ENCODE measurements around the gene METTL26.

METTL26 gene

GRCh38 chr16:595942-596735 lies 40.0 kb downstream of the METTL26 start:
- DNase-seq (ENCODE audit: low read depth in 2 of 2): no peak

- no peak for DNase-seq (ENCODE audit: low read depth in 2 of 2)
These were observed 41.0 kb downstream of the METTL26 start for GRCh38 chr16:595094-595528.

GRCh38 chr16:593807-594206 lies 42.3 kb downstream of the METTL26 start:
- no peak for DNase-seq (ENCODE audit: low read depth in 2 of 2)

- DNase-seq (ENCODE audit: low read depth in 2 of 2): no peak
These were observed 42.7 kb downstream of the METTL26 start for GRCh38 chr16:593406-593805.

GRCh38 chr16:592518-593306 lies 43.4 kb downstream of the METTL26 start:
- DNase-seq (ENCODE audit: low read depth in 2 of 2): no peak

GRCh38 chr16:591892-592517 lies 44.1 kb downstream of the METTL26 start:
- no peak for DNase-seq (ENCODE audit: low read depth in 2 of 2)

GRCh38 chr16:591231-591630 lies 44.9 kb downstream of the METTL26 start:
- DNase-seq (ENCODE audit: low read depth in 2 of 2): no peak

GRCh38 chr16:590815-591200 lies 45.3 kb downstream of the METTL26 start:
- DNase-seq (ENCODE audit: low read depth in 2 of 2): no peak

GRCh38 chr16:590188-590814 lies 45.8 kb downstream of the METTL26 start:
- no peak for DNase-seq (ENCODE audit: low read depth in 2 of 2)

GRCh38 chr16:589658-590187 lies 46.4 kb downstream of the METTL26 start, which contains the start of gene RAB40C:
TSS of gene RAB40C (plus strand) at chr16:590066. CDS start at chr16:590292, 226 bp downstream.
- peak; percentile 98 to 99 for DNase-seq (ENCODE audit: low read depth in 2 of 2)

GRCh38 chr16:588889-589657 lies 47.0 kb downstream of the METTL26 start:
- DNase-seq (ENCODE audit: low read depth in 2 of 2): peak; percentile 94 to 96

GRCh38 chr16:588639-588888 lies 47.5 kb downstream of the METTL26 start:
- DNase-seq (ENCODE audit: low read depth in 2 of 2): peak; percentile 32 to 46

- no peak for DNase-seq (ENCODE audit: low read depth in 2 of 2)
These were observed 49.2 kb downstream of the METTL26 start for GRCh38 chr16:586645-587590.

GRCh38 chr16:586047-586644 lies 50.0 kb downstream of the METTL26 start:
- DNase-seq (ENCODE audit: low read depth in 2 of 2): no peak

GRCh38 chr16:585351-585750 lies 50.8 kb downstream of the METTL26 start:
- DNase-seq (ENCODE audit: low read depth in 2 of 2): no peak

Data from stimulated activated CD8-positive, alpha-beta memory T cell treated with anti-CD3 and anti-CD28 coated beads, Interleukin-2, amount 100 ng/mL, for 48 hours (primary cell).